Hepatocyte (in vitro differentiated cells): ENCODE results near the gene CACNG6. TPM values are rescaled to one million over a fixed set of nuclear protein-coding genes. Genes with fewer than 3 reads are reported as not detected.

Experiments
- DNase-seq: peaks from one replicate; pipeline ENCODE4 v3.0.0-alpha.2; 2016; ENCODE audit warnings: low spot score
- H2AFZ ChIP-seq: fragments of 200-600 bp; sonication (generic); 2 replicates; pipeline ENCODE4 v1.6.0; 2016; ENCODE audit warnings: antibody characterized with exemption, mild to moderate bottlenecking
- H3K27ac ChIP-seq: fragments of 200-600 bp; sonication (generic); 2 replicates; pipeline ENCODE4 v1.5.1; 2016; ENCODE audit warnings: mild to moderate bottlenecking
- H3K27me3 ChIP-seq: fragments of 200-600 bp; sonication (generic); 2 replicates; pipeline ENCODE4 v1.6.1; 2016
- H3K36me3 ChIP-seq: fragments of 200-600 bp; sonication (generic); replicated peaks from 2 replicates; pipeline ENCODE4 v1.5.1; 2016; ENCODE audit warnings: low read depth; ENCODE audit not compliant: insufficient read depth
- H3K4me1 ChIP-seq: fragments of 200-600 bp; sonication (generic); 2 replicates; pipeline ENCODE4 v1.5.1; 2016; ENCODE audit warnings: mild to moderate bottlenecking, moderate library complexity; ENCODE audit not compliant: insufficient read depth
- H3K4me2 ChIP-seq: fragments of 200-600 bp; sonication (generic); 2 replicates; pipeline ENCODE4 v1.6.0; 2016
- H3K4me3 ChIP-seq: fragments of 200-600 bp; sonication (generic); 2 replicates; pipeline ENCODE4 v1.5.1; 2016; ENCODE audit warnings: mild to moderate bottlenecking
- H3K79me2 ChIP-seq: fragments of 200-600 bp; sonication (generic); 2 replicates; pipeline ENCODE4 v1.6.0; 2017; ENCODE audit warnings: mild to moderate bottlenecking
- H3K9me2 ChIP-seq: fragments of 200-600 bp; sonication (generic); replicated peaks from 2 replicates; pipeline ENCODE4 v1.6.0; 2017; ENCODE audit warnings: mild to moderate bottlenecking; ENCODE audit not compliant: insufficient read depth
- H3K9me3 ChIP-seq: fragments of 200-600 bp; sonication (generic); 2 replicates; pipeline ENCODE4 v1.5.1; 2016; ENCODE audit warnings: low read depth, mild to moderate bottlenecking
- H4K20me1 ChIP-seq: fragments of 200-600 bp; sonication (generic); 2 replicates; pipeline ENCODE4 v1.6.0; 2016; ENCODE audit warnings: mild to moderate bottlenecking; ENCODE audit not compliant: insufficient read depth, poor library complexity, severe bottlenecking
- EZH2 ChIP-seq: fragments of 200-600 bp; sonication (generic); IDR thresholded peaks from 2 replicates; pipeline ENCODE4 v1.6.1; 2016; ENCODE audit warnings: antibody characterized with exemption, mild to moderate bottlenecking, borderline replicate concordance
- EZH2phosphoT487 ChIP-seq: fragments of 200-600 bp; sonication (generic); IDR thresholded peaks from one replicate; pipeline ENCODE4 v1.6.1; 2018; ENCODE audit warnings: antibody characterized with exemption, mild to moderate bottlenecking, low read depth, moderate library complexity; ENCODE audit not compliant: unreplicated experiment, severe bottlenecking
- WGBS: methylation state at CpG from one replicate; pipeline ENCODE4 v1.1.6; 2016; ENCODE audit warnings: low lambda C conversion rate; ENCODE audit errors: missing lambda C conversion rate; 5-methylcytosine and 5-hydroxymethylcytosine counted together
- microRNA counts: library from miRNA; unstranded; fragments of <30 nt; microRNA quantifications from one replicate; lab custom pipeline; 2017
- polyA plus RNA-seq: library from polyadenylated mRNA; unstranded; fragments of >200 nt; fragmentation: Nextera tagmentation; extraction: Ambion mirVana; gene quantifications from 2 replicates; pipeline ENCODE4 v1.2.1, GENCODE V29; 2016
- small RNA-seq: library from RNA; depleted of rRNA; stranded (forward); fragments of <200 nt; gene quantifications from one replicate; pipeline ENCODE3, GENCODE V24; 2014
- total RNA-seq: library from RNA; depleted of rRNA; stranded (reverse); fragments of >200 nt; gene quantifications from 2 replicates; pipeline ENCODE4 v1.2.3, GENCODE V29; 2014
- TF ChIP-seq, protein P1 (sequence below): fragments of 200-600 bp; sonication (generic); IDR thresholded peaks from 2 replicates; pipeline ENCODE4 v1.5.1; 2016; ENCODE audit warnings: antibody characterized with exemption, mild to moderate bottlenecking; ENCODE audit not compliant: poor library complexity

The CACNG6 gene
- total and polyA plus RNA-seq, 2 experiments from 2014 or later = 0.23 TPM; not detected in 1

DNA sequence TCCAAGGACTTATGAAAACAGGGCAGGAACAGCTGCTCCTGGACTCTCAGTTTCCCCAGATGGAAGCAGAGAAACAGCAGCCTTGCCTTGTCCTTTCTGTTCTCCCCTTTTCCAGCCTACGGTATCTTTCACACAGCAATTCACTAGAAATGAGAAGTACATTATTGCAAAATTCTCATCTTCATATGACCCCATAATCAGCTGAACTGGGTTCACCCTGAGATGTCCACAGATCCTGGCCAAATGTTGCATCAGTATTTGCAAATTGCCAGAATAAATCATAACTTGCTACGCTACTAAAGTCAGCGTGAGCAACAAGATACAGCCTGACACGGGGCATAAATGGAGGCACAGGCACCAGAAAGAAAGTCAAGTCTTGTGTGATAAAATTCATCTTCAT, 56.2 kb downstream of the CACNG6 start:
- Histone ChIP-seq H3K4me3 (no peak overlapping the region), H3K79me2 (no peaks in the 10 kb centered on the region), H3K27me3 (no peaks in the 10 kb centered on the region), H3K36me3 (no peaks in the 10 kb centered on the region), H4K20me1 (no peaks in the 10 kb centered on the region), H3K27ac (no peak overlapping the region), H3K9me3 (no peaks in the 10 kb centered on the region), H3K9me2 (no peaks in the 10 kb centered on the region), H3K4me2 (no peak overlapping the region), H3K4me1 (no peaks in the 10 kb centered on the region), H2AFZ (no peak overlapping the region)
- DNase-seq = no peak
- WGBS = 91% methylated on average over 4 of the region's 4 CpGs
- no peak for TF ChIP-seq EZH2
- TF ChIP-seq, protein P1, sequence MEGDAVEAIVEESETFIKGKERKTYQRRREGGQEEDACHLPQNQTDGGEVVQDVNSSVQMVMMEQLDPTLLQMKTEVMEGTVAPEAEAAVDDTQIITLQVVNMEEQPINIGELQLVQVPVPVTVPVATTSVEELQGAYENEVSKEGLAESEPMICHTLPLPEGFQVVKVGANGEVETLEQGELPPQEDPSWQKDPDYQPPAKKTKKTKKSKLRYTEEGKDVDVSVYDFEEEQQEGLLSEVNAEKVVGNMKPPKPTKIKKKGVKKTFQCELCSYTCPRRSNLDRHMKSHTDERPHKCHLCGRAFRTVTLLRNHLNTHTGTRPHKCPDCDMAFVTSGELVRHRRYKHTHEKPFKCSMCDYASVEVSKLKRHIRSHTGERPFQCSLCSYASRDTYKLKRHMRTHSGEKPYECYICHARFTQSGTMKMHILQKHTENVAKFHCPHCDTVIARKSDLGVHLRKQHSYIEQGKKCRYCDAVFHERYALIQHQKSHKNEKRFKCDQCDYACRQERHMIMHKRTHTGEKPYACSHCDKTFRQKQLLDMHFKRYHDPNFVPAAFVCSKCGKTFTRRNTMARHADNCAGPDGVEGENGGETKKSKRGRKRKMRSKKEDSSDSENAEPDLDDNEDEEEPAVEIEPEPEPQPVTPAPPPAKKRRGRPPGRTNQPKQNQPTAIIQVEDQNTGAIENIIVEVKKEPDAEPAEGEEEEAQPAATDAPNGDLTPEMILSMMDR = no peak
- no peak for TF ChIP-seq EZH2phosphoT487

MicroRNAs within 50 kb of the gene (microRNA counts, 767-probe panel; counts per million panel counts)
- not detected for microRNA hsa-miR-935 (lab: Ali Mortazavi, UCI)

Small RNA genes lying within 50 kb of the gene (small RNA-seq; reads per million reads assigned to genes)
- not detected for gene AC012314.20

Other genes starting within 250 kb of the CACNG6 start
- not detected in 2 replicates for gene NLRP12, start 167.3 kb upstream of the CACNG6 start, total RNA-seq
- not detected in 2 replicates for gene NLRP12, start 167.3 kb upstream of the CACNG6 start, polyA plus RNA-seq
- gene MYADM, start 123.8 kb upstream of the CACNG6 start, total RNA-seq = 30.6 and 42.1 TPM in 2 replicates
- gene MYADM, start 123.8 kb upstream of the CACNG6 start, polyA plus RNA-seq = 211 and 213 TPM in 2 replicates
- not detected in 2 replicates for gene PRKCG, start 109.4 kb upstream of the CACNG6 start, total RNA-seq
- 0.18 and 0.68 TPM in 2 replicates for gene PRKCG, start 109.4 kb upstream of the CACNG6 start, polyA plus RNA-seq
- 0.90 and 1.4 TPM in 2 replicates for gene CACNG7, start 82.4 kb upstream of the CACNG6 start, total RNA-seq
- gene CACNG7, start 82.4 kb upstream of the CACNG6 start, polyA plus RNA-seq = 0.12 and 0.31 TPM in 2 replicates
- gene CACNG8, start 28.7 kb upstream of the CACNG6 start, total RNA-seq = 0.13 TPM in 1 of 2 replicates, not detected in the other
- 0.06 TPM in 1 of 2 replicates, not detected in the other for gene CACNG8, start 28.7 kb upstream of the CACNG6 start, polyA plus RNA-seq
- not detected in 2 replicates for gene VSTM1, start 72.3 kb downstream of the CACNG6 start, total RNA-seq
- gene VSTM1, start 72.3 kb downstream of the CACNG6 start, polyA plus RNA-seq = not detected in 2 replicates
- gene TARM1, start 89.7 kb downstream of the CACNG6 start, total RNA-seq = not detected in 2 replicates
- gene TARM1, start 89.7 kb downstream of the CACNG6 start, polyA plus RNA-seq = not detected in 2 replicates
- 0.48 TPM in 1 of 2 replicates, not detected in the other for gene OSCAR, start 109.2 kb downstream of the CACNG6 start, total RNA-seq
- 0.16 and 0.43 TPM in 2 replicates for gene OSCAR, start 109.2 kb downstream of the CACNG6 start, polyA plus RNA-seq
- gene NDUFA3, start 111.2 kb downstream of the CACNG6 start, total RNA-seq = 10.5 and 13.9 TPM in 2 replicates
- 247 and 285 TPM in 2 replicates for gene NDUFA3, start 111.2 kb downstream of the CACNG6 start, polyA plus RNA-seq
- gene TFPT, start 124.0 kb downstream of the CACNG6 start, total RNA-seq = 12.8 and 14.7 TPM in 2 replicates
- gene TFPT, start 124.0 kb downstream of the CACNG6 start, polyA plus RNA-seq = 25.2 and 25.9 TPM in 2 replicates
- gene PRPF31, start 124.1 kb downstream of the CACNG6 start, total RNA-seq = 44.5 and 59.7 TPM in 2 replicates
- gene PRPF31, start 124.1 kb downstream of the CACNG6 start, polyA plus RNA-seq = 77.6 and 82.3 TPM in 2 replicates
- gene CNOT3, start 146.1 kb downstream of the CACNG6 start, total RNA-seq = 11.6 and 12.0 TPM in 2 replicates
- 49.3 and 50.1 TPM in 2 replicates for gene CNOT3, start 146.1 kb downstream of the CACNG6 start, polyA plus RNA-seq
- 5.8 and 8.4 TPM in 2 replicates for gene LENG1, start 168.1 kb downstream of the CACNG6 start, total RNA-seq
- gene LENG1, start 168.1 kb downstream of the CACNG6 start, polyA plus RNA-seq = 15.0 and 16.8 TPM in 2 replicates
- gene TMC4, start 181.5 kb downstream of the CACNG6 start, total RNA-seq = 29.4 and 40.3 TPM in 2 replicates
- gene TMC4, start 181.5 kb downstream of the CACNG6 start, polyA plus RNA-seq = 94.4 and 101 TPM in 2 replicates
- gene MBOAT7, start 197.9 kb downstream of the CACNG6 start, total RNA-seq = 73.8 and 93.5 TPM in 2 replicates
- 179 and 199 TPM in 2 replicates for gene MBOAT7, start 197.9 kb downstream of the CACNG6 start, polyA plus RNA-seq
- gene TSEN34, start 199.7 kb downstream of the CACNG6 start, total RNA-seq = 66.9 and 77.6 TPM in 2 replicates
- gene TSEN34, start 199.7 kb downstream of the CACNG6 start, polyA plus RNA-seq = 100.0 and 105 TPM in 2 replicates
- gene RPS9, start 209.2 kb downstream of the CACNG6 start, total RNA-seq = 1,843 and 2,161 TPM in 2 replicates
- gene RPS9, start 209.2 kb downstream of the CACNG6 start, polyA plus RNA-seq = 415 and 465 TPM in 2 replicates
- 0.24 TPM in 1 of 2 replicates, not detected in the other for gene LILRB3, start 231.4 kb downstream of the CACNG6 start, total RNA-seq
- gene LILRB3, start 231.4 kb downstream of the CACNG6 start, polyA plus RNA-seq = 1.4 and 1.7 TPM in 2 replicates